HepG2 (cell line): ENCODE measurements around the gene FAM83C. TPM values are rescaled to one million over a fixed set of nuclear protein-coding genes. Genes with fewer than 3 reads are reported as not detected.

Source experiments
- CAMTA2 ChIP-seq: sonication (generic); formaldehyde crosslinking; IDR thresholded peaks from 2 replicates; pipeline ENCODE4 v1.4.0; 2020; ENCODE audit warnings: mild to moderate bottlenecking, missing genetic modification reagents, borderline replicate concordance
- EED ChIP-seq: sonication (generic); formaldehyde crosslinking; IDR thresholded peaks from 2 replicates; pipeline ENCODE4 v1.5.0; 2020; ENCODE audit warnings: mild to moderate bottlenecking, missing genetic modification reagents
- EP300 ChIP-seq, 3 experiments: sonication (generic) in 1 of 3; formaldehyde crosslinking in 1 of 3; IDR thresholded peaks; 2 replicates each; pipeline versions ENCODE4 v1.5.1 to v1.6.1; 2011 to 2020; ENCODE audit warnings: low read depth in 2 of 3, low read length in 2 of 3, borderline replicate concordance in 1 of 3, improper control_type of control experiment in 1 of 3, mild to moderate bottlenecking in 1 of 3, missing genetic modification reagents in 1 of 3, moderate library complexity in 1 of 3
- HDAC2 ChIP-seq: sonication (generic); formaldehyde crosslinking; IDR thresholded peaks from 2 replicates; pipeline ENCODE4 v1.4.0; 2020; ENCODE audit warnings: missing genetic modification reagents
- HHEX ChIP-seq: IDR thresholded peaks from 2 replicates; pipeline ENCODE4 v1.6.1; 2016; ENCODE audit warnings: control low read depth
- KAT2B ChIP-seq: fragments of 150-350 bp; IDR thresholded peaks from 2 replicates; pipeline ENCODE4 v1.6.1; 2014; ENCODE audit warnings: low read depth, low read length, borderline replicate concordance
- KDM2A ChIP-seq: sonication (generic); formaldehyde crosslinking; IDR thresholded peaks from 2 replicates; pipeline ENCODE4 v1.4.0; 2020; ENCODE audit warnings: low read depth, missing genetic modification reagents, borderline replicate concordance
- KLF15 ChIP-seq: sonication (generic); formaldehyde crosslinking; IDR thresholded peaks from 2 replicates; pipeline ENCODE4 v1.8.1; 2023; ENCODE audit warnings: borderline replicate concordance, mild to moderate bottlenecking, inconsistent platforms, missing genetic modification reagents, mixed read lengths
- KMT2B ChIP-seq: IDR thresholded peaks from 2 replicates; pipeline ENCODE4 v1.6.1; 2016; ENCODE audit warnings: missing genetic modification reagents, missing compliant biosample characterization
- MYNN ChIP-seq: sonication (generic); formaldehyde crosslinking; IDR thresholded peaks from 2 replicates; pipeline ENCODE4 v1.4.0; 2020; ENCODE audit warnings: mild to moderate bottlenecking, low read depth, missing genetic modification reagents
- PAF1 ChIP-seq: IDR thresholded peaks from 2 replicates; pipeline ENCODE4 v1.6.1; 2016; ENCODE audit warnings: missing genetic modification reagents, missing compliant biosample characterization
- POLR2G ChIP-seq: fragments of 200-400 bp; formaldehyde crosslinking; IDR thresholded peaks from 2 replicates; pipeline ENCODE4 v1.6.1; 2018; ENCODE audit warnings: mild to moderate bottlenecking, low read depth, low read length, moderate library complexity
- RBAK ChIP-seq: sonication (generic); formaldehyde crosslinking; IDR thresholded peaks from 2 replicates; pipeline ENCODE4 v1.5.1; 2020; ENCODE audit warnings: mild to moderate bottlenecking, missing genetic modification reagents
- RXRB ChIP-seq: IDR thresholded peaks from 2 replicates; pipeline ENCODE4 v1.6.1; 2016; ENCODE audit warnings: borderline replicate concordance, missing genetic modification reagents, missing compliant biosample characterization
- SMAD3 ChIP-seq: sonication (generic); formaldehyde crosslinking; IDR thresholded peaks from 2 replicates; pipeline ENCODE4 v1.4.0; 2020; ENCODE audit warnings: missing genetic modification reagents
- SRF ChIP-seq: IDR thresholded peaks from 2 replicates; pipeline ENCODE4 v1.6.1; 2011; ENCODE audit warnings: mild to moderate bottlenecking, low read depth, low read length, moderate library complexity
- TFAP4 ChIP-seq: sonication (generic); IDR thresholded peaks from 2 replicates; pipeline ENCODE4 v1.6.1; 2016; ENCODE audit warnings: low read depth, borderline replicate concordance
- ZBTB42 ChIP-seq: sonication (generic); formaldehyde crosslinking; IDR thresholded peaks from 2 replicates; pipeline ENCODE4 v1.5.0; 2020; ENCODE audit warnings: mild to moderate bottlenecking, missing genetic modification reagents
- ZC3H13 ChIP-seq: sonication (generic); formaldehyde crosslinking; IDR thresholded peaks from 2 replicates; pipeline ENCODE4 v1.8.1; 2023; ENCODE audit warnings: mild to moderate bottlenecking, missing genetic modification reagents, moderate library complexity
- ZNF609 ChIP-seq: sonication (generic); formaldehyde crosslinking; IDR thresholded peaks from 2 replicates; pipeline ENCODE4 v1.4.0; 2020; ENCODE audit warnings: mild to moderate bottlenecking, missing genetic modification reagents, borderline replicate concordance
- ZNF672 ChIP-seq: sonication (generic); formaldehyde crosslinking; IDR thresholded peaks from 2 replicates; pipeline ENCODE4 v1.8.1; 2022; ENCODE audit warnings: missing genetic modification reagents
- polyA plus RNA-seq, 8 experiments: library from polyadenylated mRNA; depleted of rRNA in 3 of 8; stranded (reverse) in 7 of 8; unstranded in 1 of 8; fragments of >200 nt; fragmentation: Illumina TruSeq in 4 of 8; extraction: Trizol in 4 of 8; gene quantifications; 2 replicates each; pipeline versions ENCODE4 v1.2.1 to v1.2.3, GENCODE V29; 2011 to 2016; ENCODE audit warnings: low read depth in 4 of 8, missing spikeins in 1 of 8, mixed read lengths in 1 of 8; ENCODE audit not compliant: insufficient read depth in 1 of 8
- total RNA-seq, 5 experiments: library from RNA; depleted of rRNA; stranded (reverse); fragments of >200 nt; fragmentation: Illumina TruSeq; extraction: Trizol; gene quantifications; 2 replicates each; pipeline ENCODE4 v1.2.3, GENCODE V29; 2016; ENCODE audit warnings: low read depth in 1 of 5

The FAM83C gene
- total and polyA plus RNA-seq, 2 of the 13 experiments (the other 11 are each of a cell fraction or from before 2014, with no cell fraction given), result 0.04 TPM; not detected in 1

DNA sequence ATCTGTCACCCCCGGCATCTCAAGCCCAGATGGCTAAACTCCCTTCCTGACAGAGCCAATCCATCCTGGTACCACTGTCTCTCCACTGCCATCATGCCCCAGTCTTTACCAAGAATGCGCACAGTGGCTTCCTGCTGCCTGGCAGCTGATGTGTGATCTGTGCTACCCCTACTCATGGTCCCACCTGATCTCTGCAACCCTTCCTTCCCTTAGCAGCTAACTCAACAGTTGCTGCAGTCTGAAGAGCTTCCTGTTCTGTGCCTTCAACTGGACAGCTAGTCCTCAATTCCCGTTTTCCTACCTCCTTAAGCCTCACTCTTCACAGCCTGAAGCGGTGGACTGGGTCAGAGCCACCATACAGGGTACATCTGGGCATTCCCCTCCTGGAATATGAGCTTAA, 7.6 kb upstream of the FAM83C start (continued):
- TF ChIP-seq EP300 (IDR thresholded peaks at IDR 0.05; ENCODE audit: low read depth in 2 of 2, low read length in 2 of 2), result no peak
- TF ChIP-seq EP300 (CRISPR knock-in tag; IDR thresholded peaks at IDR 0.05; ENCODE audit: borderline replicate concordance), result no peak
- TF ChIP-seq KLF15 (CRISPR knock-in tag), result no peak
- TF ChIP-seq MYNN (CRISPR knock-in tag), result no peak
- no peak for TF ChIP-seq EED (CRISPR knock-in tag)
- TF ChIP-seq ZBTB42, result no peak
- no peak for TF ChIP-seq SRF
- TF ChIP-seq CAMTA2, result 0 out of 2 replicates have a peak, but pooled peaks have one; percentile 49
- TF ChIP-seq KMT2B (CRISPR knock-in tag), result no peak
- peak; percentile 89 for TF ChIP-seq PAF1
- 0 out of 2 replicates have a peak, but pooled peaks have one; percentile 35 for TF ChIP-seq ZNF672 (CRISPR knock-in tag)
- TF ChIP-seq ZNF609 (CRISPR knock-in tag), result no peak
- no peak for TF ChIP-seq HDAC2 (CRISPR knock-in tag)
- no peak for TF ChIP-seq HHEX (CRISPR knock-in tag)
- 0 out of 2 replicates have a peak, but pooled peaks have one; percentile 31 for TF ChIP-seq POLR2G
- no peak for TF ChIP-seq SMAD3
- TF ChIP-seq KAT2B, result no peak
- peak; percentile 77 for TF ChIP-seq ZC3H13 (CRISPR knock-in tag)
- no peak for TF ChIP-seq RXRB (CRISPR knock-in tag)
- TF ChIP-seq RBAK, result no peak
- no peak for TF ChIP-seq TFAP4
- 0 out of 2 replicates have a peak, but pooled peaks have one; percentile 22 for TF ChIP-seq KDM2A (CRISPR knock-in tag)
